ENCODE measurements around the gene PPP1R13B.
"Not testable (repeated sequence)": the region's sequence is repeated elsewhere in the genome, so short reads cannot be mapped to it uniquely, and the experiment has no call there.

The PPP1R13B gene, protein sequence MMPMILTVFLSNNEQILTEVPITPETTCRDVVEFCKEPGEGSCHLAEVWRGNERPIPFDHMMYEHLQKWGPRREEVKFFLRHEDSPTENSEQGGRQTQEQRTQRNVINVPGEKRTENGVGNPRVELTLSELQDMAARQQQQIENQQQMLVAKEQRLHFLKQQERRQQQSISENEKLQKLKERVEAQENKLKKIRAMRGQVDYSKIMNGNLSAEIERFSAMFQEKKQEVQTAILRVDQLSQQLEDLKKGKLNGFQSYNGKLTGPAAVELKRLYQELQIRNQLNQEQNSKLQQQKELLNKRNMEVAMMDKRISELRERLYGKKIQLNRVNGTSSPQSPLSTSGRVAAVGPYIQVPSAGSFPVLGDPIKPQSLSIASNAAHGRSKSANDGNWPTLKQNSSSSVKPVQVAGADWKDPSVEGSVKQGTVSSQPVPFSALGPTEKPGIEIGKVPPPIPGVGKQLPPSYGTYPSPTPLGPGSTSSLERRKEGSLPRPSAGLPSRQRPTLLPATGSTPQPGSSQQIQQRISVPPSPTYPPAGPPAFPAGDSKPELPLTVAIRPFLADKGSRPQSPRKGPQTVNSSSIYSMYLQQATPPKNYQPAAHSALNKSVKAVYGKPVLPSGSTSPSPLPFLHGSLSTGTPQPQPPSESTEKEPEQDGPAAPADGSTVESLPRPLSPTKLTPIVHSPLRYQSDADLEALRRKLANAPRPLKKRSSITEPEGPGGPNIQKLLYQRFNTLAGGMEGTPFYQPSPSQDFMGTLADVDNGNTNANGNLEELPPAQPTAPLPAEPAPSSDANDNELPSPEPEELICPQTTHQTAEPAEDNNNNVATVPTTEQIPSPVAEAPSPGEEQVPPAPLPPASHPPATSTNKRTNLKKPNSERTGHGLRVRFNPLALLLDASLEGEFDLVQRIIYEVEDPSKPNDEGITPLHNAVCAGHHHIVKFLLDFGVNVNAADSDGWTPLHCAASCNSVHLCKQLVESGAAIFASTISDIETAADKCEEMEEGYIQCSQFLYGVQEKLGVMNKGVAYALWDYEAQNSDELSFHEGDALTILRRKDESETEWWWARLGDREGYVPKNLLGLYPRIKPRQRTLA

GRCh38 chr14:103847451-103848174 lies at the start of gene PPP1R13B:
TSS of gene PPP1R13B (minus strand) at chr14:103847575. CDS start at chr14:103847307, 268 bp downstream.
- TF ChIP-seq ZNF274 (IDR thresholded peaks at IDR 0.05; ENCODE audit: low read depth, low read length) = no peak
- peak within 1 kb of the TSS; percentile 83 for H3K4me3 ChIP-seq (ENCODE audit: low read length)

DNA sequence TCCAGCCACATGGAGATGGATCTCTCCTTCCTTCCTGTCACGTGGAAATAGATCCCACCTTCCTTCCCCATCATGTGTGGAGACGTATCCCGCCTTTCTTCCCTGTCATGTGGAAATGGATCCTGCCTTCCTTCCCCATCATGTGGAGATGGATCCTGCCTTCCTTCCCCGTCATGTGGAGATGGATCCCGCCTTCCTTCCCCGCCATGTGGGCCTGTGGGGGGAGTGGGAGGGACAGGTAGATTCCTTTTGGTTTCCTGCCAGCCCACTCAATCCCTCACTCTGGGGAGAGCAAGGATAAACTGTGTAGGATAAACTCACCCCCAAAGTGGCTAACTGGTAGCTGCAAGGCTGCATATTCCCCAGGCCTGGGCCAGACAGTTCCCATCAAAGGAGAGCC lies 49.2 kb upstream of the PPP1R13B start:
- no peak overlapping the region for H3K4me3 ChIP-seq (ENCODE audit: low read length)
- no peak for TF ChIP-seq ZNF274 (IDR thresholded peaks at IDR 0.05; ENCODE audit: low read depth, low read length)

DNA sequence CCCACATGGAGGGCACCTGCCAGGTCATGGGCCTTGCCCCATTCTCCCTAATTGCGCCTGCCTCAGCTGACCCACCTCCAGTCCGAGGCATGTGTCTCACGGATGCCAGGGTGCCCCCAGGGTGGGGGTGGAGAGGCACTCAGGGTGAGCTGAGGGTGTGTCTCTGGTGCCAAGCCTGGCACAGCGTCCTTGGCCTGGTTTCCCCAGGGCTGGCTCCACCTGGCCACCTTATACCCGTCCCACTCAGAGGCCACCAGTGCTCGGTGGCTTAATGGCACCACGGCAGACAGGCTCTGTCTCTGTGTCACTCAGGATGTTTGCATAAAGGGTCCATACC lies 47.3 kb upstream of the PPP1R13B start:
- no peak for TF ChIP-seq ZNF274 (IDR thresholded peaks at IDR 0.05; ENCODE audit: low read depth, low read length)

GRCh38 chr14:103894034-103894722 lies 46.8 kb upstream of the PPP1R13B start:
- no peak overlapping the region for H3K4me3 ChIP-seq (ENCODE audit: low read length)
- no peak for TF ChIP-seq ZNF274 (IDR thresholded peaks at IDR 0.05; ENCODE audit: low read depth, low read length)

More for the DNA sequence above, 47.3 kb upstream of the PPP1R13B start:
- no peak overlapping the region for H3K4me3 ChIP-seq (ENCODE audit: low read length)

- no peak for TF ChIP-seq ZNF274 (IDR thresholded peaks at IDR 0.05; ENCODE audit: low read depth, low read length)
- H3K4me3 ChIP-seq (ENCODE audit: low read length) = no peak overlapping the region
Measured at GRCh38 chr14:103892247-103892646, 44.9 kb upstream of the PPP1R13B start.

DNA sequence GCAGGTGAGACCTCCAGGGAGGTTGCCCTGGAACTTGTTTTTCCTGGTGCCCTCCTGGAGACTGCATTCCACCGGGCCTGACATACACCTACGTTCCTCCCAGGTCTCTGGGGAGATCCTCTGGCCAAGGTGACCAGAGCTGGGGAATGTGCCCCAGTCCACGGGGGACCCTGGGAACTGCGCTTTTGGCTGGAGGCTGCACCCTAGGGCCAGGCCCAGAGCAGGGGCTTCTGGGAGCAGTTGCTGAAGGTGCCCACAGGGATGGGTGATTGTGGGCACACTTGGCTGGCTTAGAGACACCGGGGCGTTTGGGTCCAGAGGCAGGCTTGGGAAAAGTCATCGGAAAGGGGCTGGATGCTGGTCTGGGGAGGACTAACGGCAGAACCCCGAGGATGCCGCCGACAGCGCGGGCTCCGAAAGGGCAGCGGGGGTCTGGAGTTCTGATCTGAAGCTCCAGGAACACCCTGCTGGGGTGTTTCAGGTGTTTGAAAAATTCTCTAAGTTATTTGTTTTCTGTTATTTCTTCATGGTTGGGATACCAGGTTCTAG lies 44.4 kb upstream of the PPP1R13B start:
- no peak overlapping the region for H3K4me3 ChIP-seq (ENCODE audit: low read length)
- no peak for TF ChIP-seq ZNF274 (IDR thresholded peaks at IDR 0.05; ENCODE audit: low read depth, low read length)

GRCh38 chr14:103890821-103891666 lies 43.7 kb upstream of the PPP1R13B start:
- no peak for TF ChIP-seq ZNF274 (IDR thresholded peaks at IDR 0.05; ENCODE audit: low read depth, low read length)

DNA sequence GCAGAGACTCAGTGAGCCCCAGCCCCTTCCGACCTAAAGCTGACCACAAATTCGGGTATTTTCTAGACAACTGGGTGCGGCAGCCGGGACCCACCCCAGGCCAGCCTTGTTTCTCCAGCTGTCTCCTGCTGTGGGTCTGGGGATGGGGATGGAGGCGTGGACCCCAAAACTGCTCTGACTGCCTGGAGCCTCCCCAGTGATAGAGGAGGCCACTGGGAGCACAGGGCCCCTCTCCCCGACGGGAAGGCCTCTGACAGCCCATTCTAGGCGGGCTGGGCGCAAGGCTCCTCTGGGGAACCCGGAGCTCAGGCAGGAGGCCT lies 42.6 kb upstream of the PPP1R13B start:
- no peak overlapping the region for H3K4me3 ChIP-seq (ENCODE audit: low read length)
- no peak for TF ChIP-seq ZNF274 (IDR thresholded peaks at IDR 0.05; ENCODE audit: low read depth, low read length)

More at GRCh38 chr14:103890821-103891666, 43.7 kb upstream of the PPP1R13B start:
- H3K4me3 ChIP-seq (ENCODE audit: low read length) = no peak overlapping the region

GRCh38 chr14:103889313-103890051 lies 42.1 kb upstream of the PPP1R13B start:
- no peak for TF ChIP-seq ZNF274 (IDR thresholded peaks at IDR 0.05; ENCODE audit: low read depth, low read length)
- H3K4me3 ChIP-seq (ENCODE audit: low read length) = no peak overlapping the region

GRCh38 chr14:103889002-103889312 lies 41.6 kb upstream of the PPP1R13B start:
- H3K4me3 ChIP-seq (ENCODE audit: low read length) = not testable (repeated sequence)

DNA sequence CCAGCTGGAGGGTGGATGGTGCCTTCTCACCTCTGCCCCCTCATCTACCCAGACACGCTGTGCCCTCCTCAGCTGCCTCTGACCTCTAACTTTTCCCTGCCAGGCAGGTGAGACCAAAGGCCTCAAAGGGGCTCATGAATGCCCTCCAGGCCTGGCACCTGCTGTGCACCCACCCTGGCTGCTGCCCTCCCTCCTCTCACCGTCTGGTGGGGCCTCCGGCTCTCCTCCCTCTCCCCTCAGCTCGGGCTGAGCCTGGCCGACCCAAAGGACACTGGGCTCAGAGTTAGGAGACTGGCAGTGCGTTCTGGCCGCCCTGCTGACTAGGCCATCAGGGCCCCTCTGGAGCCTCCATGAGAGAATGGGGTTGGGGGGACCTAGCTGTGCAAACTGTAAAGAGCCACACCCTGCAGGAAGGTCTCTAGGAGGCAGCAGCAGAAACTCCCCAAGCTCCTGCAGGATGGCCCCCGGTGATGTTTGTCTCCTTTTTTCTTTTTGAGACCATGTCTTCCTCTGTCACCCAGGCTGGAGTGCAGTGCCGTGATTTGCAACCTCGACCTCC lies 40.3 kb upstream of the PPP1R13B start:
- no peak overlapping the region for H3K4me3 ChIP-seq (ENCODE audit: low read length)
- TF ChIP-seq ZNF274 (IDR thresholded peaks at IDR 0.05; ENCODE audit: low read depth, low read length) = no peak

GRCh38 chr14:103887170-103887501 lies 39.8 kb upstream of the PPP1R13B start:
- no peak overlapping the region for H3K4me3 ChIP-seq (ENCODE audit: low read length)

More at GRCh38 chr14:103887170-103887501, 39.8 kb upstream of the PPP1R13B start:
- no peak for TF ChIP-seq ZNF274 (IDR thresholded peaks at IDR 0.05; ENCODE audit: low read depth, low read length)
